HCT116 (cell line): ENCODE data around the gene NFX1. TPM values are rescaled to one million over a fixed set of nuclear protein-coding genes. Genes with fewer than 3 reads are reported as not detected.

Experiments used
- ATAC-seq: fragments of 200-7000 bp; cut with Tn5 transposase; 2 replicates; pipeline ENCODE4 v1.9.1; 2020; ENCODE audit warnings: mild to moderate bottlenecking, moderate library complexity
- BruUV-seq: library from RNA; stranded (reverse); fragments of 400-500 nt; replicated peaks from 2 replicates; lab custom pipeline; 2021; lab: Mats Ljungman, UMichigan
- CTCF ChIA-PET: fragments of 300-600 bp; sonication (Branson Sonifier 250); formaldehyde crosslinking; loops from one replicate; lab custom pipeline; 2021; ENCODE audit warnings: antibody characterized with exemption; lab: Charles Lee
- POLR2A ChIA-PET: fragments of 300-600, 350-600 bp; sonication (Branson Sonifier 250); formaldehyde crosslinking; loops from one replicate; lab custom pipeline; 2021; ENCODE audit warnings: antibody characterized with exemption; lab: Charles Lee
- RAD21 ChIA-PET, 2 experiments: fragments of 300-600 bp; sonication (Branson Sonifier 250); formaldehyde crosslinking; loops; one replicate each; lab custom pipeline; 2023; ENCODE audit warnings: low total read pairs in 2 of 2; ENCODE audit not compliant: uncharacterized antibody in 2 of 2, unreplicated experiment in 2 of 2, low non-redundant PET in 1 of 2; lab: Charles Lee
- DNase-seq: peaks from one replicate; pipeline ENCODE4 v3.0.0-alpha.2; 2010; ENCODE audit warnings: low read depth, low spot score
- H2AFZ ChIP-seq: fragments of 200-600 bp; shearing (Covaris generic), sonication (generic); 2 replicates; pipeline ENCODE4 v1.6.1; 2017; ENCODE audit warnings: low read depth, mixed run types, mixed read lengths, antibody characterized with exemption, low read length; ENCODE audit not compliant: poor library complexity, severe bottlenecking
- H3K27ac ChIP-seq: 2 replicates; pipeline ENCODE4 v1.5.1; 2012; ENCODE audit warnings: low read depth, low read length
- H3K27me3 ChIP-seq: fragments of 200-600 bp; sonication (generic); 2 replicates; pipeline ENCODE4 v1.6.1; 2016; ENCODE audit warnings: mixed run types, low read length, mixed read lengths; ENCODE audit not compliant: insufficient read depth
- H3K36me3 ChIP-seq, 2 experiments: fragments of 200-500 bp in 1 of 2; fragments of 200-600 bp in 1 of 2; sonication (Bioruptor generic) in 1 of 2; sonication (generic) in 1 of 2; 2 replicates each; pipeline versions ENCODE4 v1.5.1 to v1.6.1; 2014 to 2016; ENCODE audit warnings: low read length in 2 of 2, inconsistent platforms in 1 of 2, mixed read lengths in 1 of 2, mixed run types in 1 of 2; ENCODE audit not compliant: insufficient read depth in 2 of 2, control insufficient read depth in 1 of 2
- H3K4me1 ChIP-seq, 2 experiments: fragments of 200-600 bp in 1 of 2; sonication (generic) in 1 of 2; 2 replicates each; pipeline versions ENCODE4 v1.5.1 to v1.6.1; 2012 to 2017; ENCODE audit warnings: low read length in 2 of 2, inconsistent platforms in 1 of 2, mild to moderate bottlenecking in 1 of 2, mixed read lengths in 1 of 2, mixed run types in 1 of 2, moderate library complexity in 1 of 2; ENCODE audit not compliant: insufficient read depth in 2 of 2, control insufficient read depth in 1 of 2
- H3K4me2 ChIP-seq: fragments of 200-600 bp; sonication (generic); 2 replicates; pipeline ENCODE4 v1.6.1; 2017; ENCODE audit warnings: mixed run types, low read length, mixed read lengths
- H3K4me3 ChIP-seq, 2 experiments: fragments of 200-600 bp in 1 of 2; sonication (generic) in 1 of 2; replicated peaks in 1 of 2; 2 replicates each; pipeline ENCODE4 v1.5.1; 2011 to 2016; ENCODE audit warnings: low read length in 2 of 2, control low read depth in 1 of 2, low read depth in 1 of 2, mild to moderate bottlenecking in 1 of 2, mixed read lengths in 1 of 2, mixed run types in 1 of 2
- H3K79me2 ChIP-seq: fragments of 200-600 bp; sonication (generic); 2 replicates; pipeline ENCODE4 v1.6.1; 2017; ENCODE audit warnings: mild to moderate bottlenecking, mixed run types, low read length, moderate library complexity, mixed read lengths; ENCODE audit not compliant: insufficient read depth
- H3K9ac ChIP-seq: fragments of 200-600 bp; sonication (generic); 2 replicates; pipeline ENCODE4 v1.6.1; 2016; ENCODE audit warnings: low read length, mixed read lengths
- H3K9me2 ChIP-seq: fragments of 200-600 bp; sonication (generic), shearing (Covaris generic); 2 replicates; pipeline ENCODE4 v1.6.1; 2017; ENCODE audit warnings: mixed run types, mild to moderate bottlenecking, moderate library complexity; ENCODE audit not compliant: insufficient read depth
- H3K9me3 ChIP-seq, 2 experiments: fragments of 200-500 bp in 1 of 2; fragments of 200-600 bp in 1 of 2; sonication (Bioruptor generic) in 1 of 2; sonication (generic) in 1 of 2; 2 replicates each; pipeline ENCODE4 v1.6.1; 2014 to 2017; ENCODE audit warnings: low read length in 2 of 2, mixed read lengths in 2 of 2, inconsistent platforms in 1 of 2, low read depth in 1 of 2, mild to moderate bottlenecking in 1 of 2, mixed run types in 1 of 2, moderate library complexity in 1 of 2; ENCODE audit not compliant: control insufficient read depth in 1 of 2, insufficient read depth in 1 of 2
- H4K20me1 ChIP-seq: fragments of 200-600 bp; sonication (generic), shearing (Covaris generic); 2 replicates; pipeline ENCODE4 v1.6.1; 2017; ENCODE audit warnings: mixed run types, mild to moderate bottlenecking, moderate library complexity; ENCODE audit not compliant: insufficient read depth
- CEBPB ChIP-seq: IDR thresholded peaks from 2 replicates; pipeline ENCODE4 v1.6.1; 2012; ENCODE audit warnings: low read depth
- EGR1 ChIP-seq: IDR thresholded peaks from 2 replicates; pipeline ENCODE4 v1.6.1; 2012; ENCODE audit warnings: low read depth
- EZH2 ChIP-seq: fragments of 200-600 bp; sonication (generic); IDR thresholded peaks from 2 replicates; pipeline ENCODE4 v1.6.1; 2017; ENCODE audit warnings: antibody characterized with exemption, mixed run types
- JUND ChIP-seq: IDR thresholded peaks from 2 replicates; pipeline ENCODE4 v1.6.1; 2012
- POLR2A ChIP-seq: IDR thresholded peaks from 2 replicates; pipeline ENCODE4 v1.7.0; 2011; ENCODE audit warnings: borderline replicate concordance; ENCODE audit not compliant: insufficient read depth, insufficient read length; ENCODE audit errors: extremely low read depth
- RAD21 ChIP-seq: IDR thresholded peaks from 2 replicates; pipeline ENCODE4 v1.6.1; 2012; ENCODE audit warnings: low read depth, mild to moderate bottlenecking
- SIN3A ChIP-seq: IDR thresholded peaks from 2 replicates; pipeline ENCODE4 v1.6.1; 2012; ENCODE audit warnings: low read depth
- SP1 ChIP-seq: IDR thresholded peaks from 2 replicates; pipeline ENCODE4 v1.6.1; 2012; ENCODE audit warnings: low read depth
- SRF ChIP-seq: IDR thresholded peaks from 2 replicates; pipeline ENCODE4 v1.6.1; 2012; ENCODE audit warnings: low read depth
- YY1 ChIP-seq: IDR thresholded peaks from 2 replicates; pipeline ENCODE4 v1.6.1; 2011; ENCODE audit warnings: low read length, low read depth, moderate library complexity, mild to moderate bottlenecking; ENCODE audit not compliant: insufficient replicate concordance; ENCODE audit errors: extremely low read depth
- ZNF274 ChIP-seq: fragments of 200-500 bp; sonication (Bioruptor generic); IDR thresholded peaks from 2 replicates; pipeline ENCODE4 v1.6.1; 2014; ENCODE audit warnings: mild to moderate bottlenecking, low read depth, low read length, inconsistent platforms
- intact Hi-C: fragments of 100-400 bp; cut with micrococcal nuclease; formaldehyde crosslinking; loops from 2 replicates; pipeline ENCODE4 v1.10.0; 2022
- total RNA-seq: library from RNA; stranded (reverse); gene quantifications from one replicate; pipeline ENCODE4 v1.2.1, GENCODE V29; 2021; ENCODE audit not compliant: unreplicated experiment
- TF ChIP-seq, protein P1 (sequence below): IDR thresholded peaks from 2 replicates; pipeline ENCODE4 v1.6.1; 2012
- TF ChIP-seq, protein P2 (sequence below): IDR thresholded peaks from 2 replicates; pipeline ENCODE4 v1.6.1; 2012; ENCODE audit warnings: low read depth

Gene NFX1
- total RNA-seq, 1 experiment from 2014 or later = 31.7 TPM

DNA sequence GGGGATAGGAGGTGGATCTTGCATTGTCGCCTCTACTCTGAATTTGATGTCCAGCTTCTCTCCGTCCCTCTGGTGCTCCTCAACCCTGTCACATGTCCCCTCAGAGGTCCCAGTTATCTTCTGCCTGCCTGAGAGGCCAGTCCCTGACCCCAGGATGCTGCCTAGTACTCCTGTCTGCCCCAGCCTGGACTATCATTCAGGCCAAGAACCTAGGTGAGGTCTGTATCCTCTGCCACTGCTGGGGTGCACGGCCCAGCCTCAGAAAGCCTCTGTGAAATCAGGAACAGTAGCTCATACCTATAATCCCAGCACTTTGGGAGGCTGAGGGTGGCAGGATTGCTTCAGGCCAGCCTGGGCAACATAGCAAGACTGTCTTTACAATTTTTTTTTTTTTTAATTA lies 41.7 kb upstream of the NFX1 start:
- DNase-seq (no peak), ATAC-seq (no peak)
- Histone ChIP-seq H3K79me2 (no peaks in the 10 kb centered on the region), H3K36me3 (peaks cover 10 to 11% of the 10 kb centered on the region in 2 experiments; a peak in 3 of 4 replicates), H3K4me1 (no peaks in the 10 kb centered on the region), H4K20me1 (no peaks in the 10 kb centered on the region), H3K9me2 (no peaks in the 10 kb centered on the region), H3K9ac (no peak overlapping the region), H3K4me3 (no peak overlapping the region), H2AFZ (no peak overlapping the region), H3K27me3 (no peaks in the 10 kb centered on the region), H3K27ac (no peak overlapping the region), H3K4me2 (no peak overlapping the region), H3K9me3 (no peaks in the 10 kb centered on the region)
- intact Hi-C loops = no loop called here
- TF ChIP-seq EGR1 (no peak), SRF (no peak), SIN3A (no peak), ZNF274 (no peak), SP1 (no peak), JUND (no peak), CEBPB (no peak), RAD21 (no peak), POLR2A (no peak), EZH2 (no peak), YY1 (no peak)
- TF ChIP-seq, protein P1, sequence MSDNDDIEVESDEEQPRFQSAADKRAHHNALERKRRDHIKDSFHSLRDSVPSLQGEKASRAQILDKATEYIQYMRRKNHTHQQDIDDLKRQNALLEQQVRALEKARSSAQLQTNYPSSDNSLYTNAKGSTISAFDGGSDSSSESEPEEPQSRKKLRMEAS = no peak
- TF ChIP-seq, protein P2, sequence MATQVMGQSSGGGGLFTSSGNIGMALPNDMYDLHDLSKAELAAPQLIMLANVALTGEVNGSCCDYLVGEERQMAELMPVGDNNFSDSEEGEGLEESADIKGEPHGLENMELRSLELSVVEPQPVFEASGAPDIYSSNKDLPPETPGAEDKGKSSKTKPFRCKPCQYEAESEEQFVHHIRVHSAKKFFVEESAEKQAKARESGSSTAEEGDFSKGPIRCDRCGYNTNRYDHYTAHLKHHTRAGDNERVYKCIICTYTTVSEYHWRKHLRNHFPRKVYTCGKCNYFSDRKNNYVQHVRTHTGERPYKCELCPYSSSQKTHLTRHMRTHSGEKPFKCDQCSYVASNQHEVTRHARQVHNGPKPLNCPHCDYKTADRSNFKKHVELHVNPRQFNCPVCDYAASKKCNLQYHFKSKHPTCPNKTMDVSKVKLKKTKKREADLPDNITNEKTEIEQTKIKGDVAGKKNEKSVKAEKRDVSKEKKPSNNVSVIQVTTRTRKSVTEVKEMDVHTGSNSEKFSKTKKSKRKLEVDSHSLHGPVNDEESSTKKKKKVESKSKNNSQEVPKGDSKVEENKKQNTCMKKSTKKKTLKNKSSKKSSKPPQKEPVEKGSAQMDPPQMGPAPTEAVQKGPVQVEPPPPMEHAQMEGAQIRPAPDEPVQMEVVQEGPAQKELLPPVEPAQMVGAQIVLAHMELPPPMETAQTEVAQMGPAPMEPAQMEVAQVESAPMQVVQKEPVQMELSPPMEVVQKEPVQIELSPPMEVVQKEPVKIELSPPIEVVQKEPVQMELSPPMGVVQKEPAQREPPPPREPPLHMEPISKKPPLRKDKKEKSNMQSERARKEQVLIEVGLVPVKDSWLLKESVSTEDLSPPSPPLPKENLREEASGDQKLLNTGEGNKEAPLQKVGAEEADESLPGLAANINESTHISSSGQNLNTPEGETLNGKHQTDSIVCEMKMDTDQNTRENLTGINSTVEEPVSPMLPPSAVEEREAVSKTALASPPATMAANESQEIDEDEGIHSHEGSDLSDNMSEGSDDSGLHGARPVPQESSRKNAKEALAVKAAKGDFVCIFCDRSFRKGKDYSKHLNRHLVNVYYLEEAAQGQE = no peak
- CTCF ChIA-PET = no interaction called here
- POLR2A ChIA-PET = no interaction called here
- RAD21 ChIA-PET = no interaction called here
- BruUV-seq = no TSS peak
